BJ (cell line): ENCODE data around the gene CLRN3. TPM values are rescaled to one million over a fixed set of nuclear protein-coding genes. Genes with fewer than 3 reads are reported as not detected.

ENCODE experiments used
- CTCF ChIA-PET: fragments of 350-600 bp; formaldehyde crosslinking; extraction: SDS; loops from one replicate; lab custom pipeline; 2021; ENCODE audit warnings: antibody characterized with exemption, inconsistent platforms; lab: Yijun Ruan, JAX
- POLR2A ChIA-PET: fragments of 300-600 bp; sonication (Branson Sonifier 250); formaldehyde crosslinking; extraction: SDS; loops from one replicate; lab custom pipeline; 2021; ENCODE audit warnings: antibody characterized with exemption; lab: Charles Lee
- DNase-seq: peaks from one replicate; pipeline ENCODE4 v3.0.0-alpha.2; 2011; ENCODE audit warnings: low read depth
- H3K27me3 ChIP-seq: 2 replicates; pipeline ENCODE4 v1.6.0; 2011; ENCODE audit warnings: low read length; ENCODE audit not compliant: control insufficient read depth, insufficient read depth
- H3K36me3 ChIP-seq: 2 replicates; pipeline ENCODE4 v1.5.1; 2011; ENCODE audit warnings: low read length; ENCODE audit not compliant: control insufficient read depth, insufficient read depth
- H3K4me3 ChIP-seq: 2 replicates; pipeline ENCODE4 v1.5.1; 2011; ENCODE audit warnings: low read depth, mild to moderate bottlenecking, control low read depth, low read length
- polyA plus RNA-seq: library from polyadenylated mRNA; depleted of rRNA; stranded (reverse); fragments of >200 nt; gene quantifications from 2 replicates; pipeline ENCODE4 v1.2.3, GENCODE V29; 2011; rRNA removed
- TF ChIP-seq, protein P1 (sequence below): IDR thresholded peaks from 2 replicates; pipeline ENCODE4 v1.5.1; 2011; ENCODE audit warnings: low read depth, mild to moderate bottlenecking, control low read depth, inconsistent platforms, low read length, moderate library complexity; ENCODE audit not compliant: insufficient read depth

CLRN3 gene
- polyA plus RNA-seq, 1 experiment, result not detected

DNA sequence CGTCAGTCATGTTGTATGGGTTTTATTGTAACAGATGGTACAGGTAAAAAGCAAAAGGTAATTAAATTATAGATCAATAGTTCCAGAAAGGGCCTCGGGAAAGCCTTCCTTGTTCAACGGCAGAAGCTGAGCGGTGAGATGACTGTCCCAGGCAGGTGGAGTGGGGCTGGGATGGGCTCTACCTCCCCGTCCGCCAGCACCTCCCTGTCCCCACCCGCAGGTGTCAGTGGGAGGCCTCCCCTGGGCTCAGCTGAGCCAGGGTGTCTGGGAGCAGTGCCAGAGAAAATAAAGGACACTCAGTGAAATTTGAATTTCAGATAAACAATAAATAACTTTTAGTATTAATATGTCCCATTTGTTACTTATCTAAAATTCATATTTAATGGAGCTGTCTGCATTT, 58.9 kb downstream of the CLRN3 start:
- no peaks in the 10 kb centered on the region for H3K36me3 ChIP-seq
- CTCF ChIA-PET, result interaction anchor here (0.8 kb wide), 1 partner anchor 20 kb away, joined by 4 read pairs; no protein-coding TSS in a partner anchor
- TF ChIP-seq, protein P1, sequence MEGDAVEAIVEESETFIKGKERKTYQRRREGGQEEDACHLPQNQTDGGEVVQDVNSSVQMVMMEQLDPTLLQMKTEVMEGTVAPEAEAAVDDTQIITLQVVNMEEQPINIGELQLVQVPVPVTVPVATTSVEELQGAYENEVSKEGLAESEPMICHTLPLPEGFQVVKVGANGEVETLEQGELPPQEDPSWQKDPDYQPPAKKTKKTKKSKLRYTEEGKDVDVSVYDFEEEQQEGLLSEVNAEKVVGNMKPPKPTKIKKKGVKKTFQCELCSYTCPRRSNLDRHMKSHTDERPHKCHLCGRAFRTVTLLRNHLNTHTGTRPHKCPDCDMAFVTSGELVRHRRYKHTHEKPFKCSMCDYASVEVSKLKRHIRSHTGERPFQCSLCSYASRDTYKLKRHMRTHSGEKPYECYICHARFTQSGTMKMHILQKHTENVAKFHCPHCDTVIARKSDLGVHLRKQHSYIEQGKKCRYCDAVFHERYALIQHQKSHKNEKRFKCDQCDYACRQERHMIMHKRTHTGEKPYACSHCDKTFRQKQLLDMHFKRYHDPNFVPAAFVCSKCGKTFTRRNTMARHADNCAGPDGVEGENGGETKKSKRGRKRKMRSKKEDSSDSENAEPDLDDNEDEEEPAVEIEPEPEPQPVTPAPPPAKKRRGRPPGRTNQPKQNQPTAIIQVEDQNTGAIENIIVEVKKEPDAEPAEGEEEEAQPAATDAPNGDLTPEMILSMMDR, result no peak
- H3K27me3 ChIP-seq, result no peaks in the 10 kb centered on the region
- no peak overlapping the region for H3K4me3 ChIP-seq
- DNase-seq, result no peak
- POLR2A ChIA-PET, result interaction anchor here (0.7 kb wide), 1 partner anchor 991 kb away, joined by 3 read pairs; no protein-coding TSS in a partner anchor

DNA sequence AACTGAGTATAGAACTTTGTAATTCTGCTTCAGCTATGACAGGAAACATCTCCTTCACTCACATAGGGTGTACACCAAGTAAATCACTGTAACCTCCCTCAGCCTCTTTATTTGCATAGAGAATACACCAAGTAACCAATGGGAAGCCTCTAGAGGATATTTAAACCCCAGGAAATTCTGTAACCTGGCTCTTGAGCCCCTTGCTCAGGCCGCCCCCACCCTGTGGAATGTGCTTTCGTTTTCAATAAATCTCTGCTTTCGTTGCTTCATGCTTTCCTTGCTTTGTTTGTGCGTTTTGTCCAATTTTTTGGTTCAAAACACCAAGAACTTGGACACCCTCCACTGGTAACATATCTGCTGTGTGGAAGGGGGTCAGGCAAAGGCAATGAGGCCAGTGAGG, 60.2 kb downstream of the CLRN3 start:
- POLR2A ChIA-PET, result no interaction called here
- CTCF ChIA-PET, result no interaction called here
- H3K36me3 ChIP-seq, result no peaks in the 10 kb centered on the region
- no peaks in the 10 kb centered on the region for H3K27me3 ChIP-seq
- no peak for DNase-seq
- TF ChIP-seq, protein P1, result no peak
- H3K4me3 ChIP-seq, result no peak overlapping the region

DNA sequence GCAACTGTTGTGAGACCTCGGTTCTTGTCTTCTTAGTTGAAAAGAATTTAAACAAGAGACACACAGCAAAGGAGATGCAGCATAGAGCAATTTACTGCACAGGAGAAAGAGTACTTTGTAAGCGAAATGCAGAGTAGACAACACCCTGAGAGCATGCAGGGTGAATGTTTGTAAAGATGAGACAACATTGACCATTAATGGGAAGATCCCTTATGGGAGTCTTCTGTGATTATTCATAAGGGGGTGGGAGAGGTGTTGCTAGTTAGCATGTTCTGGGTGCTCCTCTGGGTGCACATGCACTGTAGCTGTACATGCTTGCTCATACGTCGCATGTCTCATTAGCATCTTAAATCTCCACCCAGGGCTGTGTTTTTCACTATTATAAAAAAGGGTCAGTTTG, 62.3 kb downstream of the CLRN3 start:
- DNase-seq, result no peak
- ChIA-PET POLR2A (no interaction called here), CTCF (no interaction called here)
- no peaks in the 10 kb centered on the region for H3K27me3 ChIP-seq
- H3K36me3 ChIP-seq, result no peaks in the 10 kb centered on the region
- no peak overlapping the region for H3K4me3 ChIP-seq
- TF ChIP-seq, protein P1, result no peak

Other genes with a start within 250 kb of the CLRN3 start
- gene FOXI2, start 155.8 kb downstream of the CLRN3 start, polyA plus RNA-seq, result not detected in 2 replicates
- 0.09 and 0.12 TPM in 2 replicates for gene PTPRE, start 14.2 kb upstream of the CLRN3 start, polyA plus RNA-seq
- gene MKI67, start 233.5 kb upstream of the CLRN3 start, polyA plus RNA-seq, result 11.8 and 12.5 TPM in 2 replicates